ENCODE results near the gene IRX2.

GRCh38 chr5:2751592-2752021 is at the start of gene IRX2:
- TF ChIP-seq CTCF (conservative IDR thresholded peaks at IDR 0.05 in 1 of 2, IDR thresholded peaks at IDR 0.05 in 1 of 2; ENCODE audit: low read depth in 1 of 2, low read length in 2 of 2) (no peak), EZH2 (IDR thresholded peaks at IDR 0.05; ENCODE audit: low read length, missing control alignments) (no peak)

Measured in fibroblast of lung (primary cell).